Liver (tissue), 9 donors: ENCODE measurements around the gene DUSP16. TPM values are rescaled to one million over a fixed set of nuclear protein-coding genes. Genes with fewer than 3 reads are reported as not detected.
A peak's percentile ranks its signal among the peaks of the same experiment; 100 is the strongest.

Experiments
- DNase-seq: peaks from one replicate; pipeline ENCODE4 v3.0.0-alpha.2; 2017; ENCODE audit warnings: low spot score
- H3K27ac ChIP-seq, 2 donors: one replicate each; pipeline ENCODE4 v1.7.0; 2013; ENCODE audit warnings: inconsistent platforms in 2 of 2, low read length in 2 of 2, control low read depth in 1 of 2, low read depth in 1 of 2, mild to moderate bottlenecking in 1 of 2
- H3K27me3 ChIP-seq, 4 donors: one replicate each; pipeline versions ENCODE4 v1.6.1 to v1.7.0; 2013; ENCODE audit warnings: low read length in 3 of 4, inconsistent platforms in 1 of 4, mild to moderate bottlenecking in 1 of 4, moderate library complexity in 1 of 4; ENCODE audit not compliant: control insufficient read depth in 4 of 4, insufficient read depth in 4 of 4
- H3K36me3 ChIP-seq, 4 donors: one replicate each; pipeline versions ENCODE4 v1.6.1 to v1.7.0; 2013; ENCODE audit warnings: low read length in 3 of 4, mild to moderate bottlenecking in 3 of 4, low read depth in 1 of 4, moderate library complexity in 1 of 4; ENCODE audit not compliant: control insufficient read depth in 4 of 4, insufficient read depth in 3 of 4
- H3K4me1 ChIP-seq, 4 donors: one replicate each; pipeline versions ENCODE4 v1.6.1 to v1.7.0; 2013; ENCODE audit warnings: low read length in 3 of 4, mild to moderate bottlenecking in 3 of 4, moderate library complexity in 1 of 4; ENCODE audit not compliant: control insufficient read depth in 4 of 4, insufficient read depth in 4 of 4
- H3K4me3 ChIP-seq, 3 donors: one replicate each; pipeline versions ENCODE4 v1.6.1 to v1.7.0; 2013; ENCODE audit warnings: low read length in 3 of 3, control low read depth in 1 of 3, low read depth in 1 of 3, mild to moderate bottlenecking in 1 of 3
- H3K9ac ChIP-seq, 2 donors: one replicate each; pipeline ENCODE4 v1.7.0; 2013; ENCODE audit warnings: low read length in 2 of 2, mild to moderate bottlenecking in 2 of 2, moderate library complexity in 2 of 2, control low read depth in 1 of 2, low read depth in 1 of 2
- H3K9me3 ChIP-seq, 4 donors: one replicate each; pipeline versions ENCODE4 v1.6.1 to v1.7.0; 2013; ENCODE audit warnings: low read length in 3 of 4; ENCODE audit not compliant: control insufficient read depth in 4 of 4
- ATF3 ChIP-seq: IDR thresholded peaks from 2 replicates; pipeline ENCODE4 v1.6.1; 2016; ENCODE audit warnings: antibody characterized with exemption
- CTCF ChIP-seq: fragments of 150-350 bp; IDR thresholded peaks from 2 replicates; pipeline ENCODE4 v1.5.1; 2017; ENCODE audit warnings: improper control_type of control experiment, low read depth, low read length; ENCODE audit not compliant: missing input control
- FOXA1 ChIP-seq: IDR thresholded peaks from 2 replicates; pipeline ENCODE4 v1.6.1; 2016; ENCODE audit warnings: antibody characterized with exemption
- FOXA2 ChIP-seq: IDR thresholded peaks from 2 replicates; pipeline ENCODE4 v1.6.1; 2016; ENCODE audit warnings: antibody characterized with exemption
- HNF4A ChIP-seq, 2 donors: conservative IDR thresholded peaks; 2 replicates each; pipeline ENCODE4 v1.6.1; 2016; ENCODE audit warnings: antibody characterized with exemption in 2 of 2, mild to moderate bottlenecking in 2 of 2
- JUND ChIP-seq, 2 donors: IDR thresholded peaks; 2 replicates each; pipeline ENCODE4 v1.6.1; 2016; ENCODE audit warnings: antibody characterized with exemption in 2 of 2
- MAX ChIP-seq: IDR thresholded peaks from 2 replicates; pipeline ENCODE4 v1.6.1; 2016; ENCODE audit warnings: antibody characterized with exemption
- NR2F2 ChIP-seq: IDR thresholded peaks from 2 replicates; pipeline ENCODE4 v1.6.1; 2016; ENCODE audit warnings: antibody characterized with exemption
- RAD21 ChIP-seq, 2 donors: IDR thresholded peaks; 2 replicates each; pipeline ENCODE4 v1.6.1; 2016; ENCODE audit warnings: antibody characterized with exemption in 2 of 2, mild to moderate bottlenecking in 2 of 2
- REST ChIP-seq: IDR thresholded peaks from 2 replicates; pipeline ENCODE4 v1.6.1; 2016; ENCODE audit warnings: antibody characterized with exemption, mild to moderate bottlenecking
- TAF1 ChIP-seq: conservative IDR thresholded peaks from 2 replicates; pipeline ENCODE4 v1.6.1; 2016; ENCODE audit warnings: antibody characterized with exemption, mild to moderate bottlenecking
- YY1 ChIP-seq: IDR thresholded peaks from 2 replicates; pipeline ENCODE4 v1.6.1; 2016; ENCODE audit warnings: antibody characterized with exemption, mild to moderate bottlenecking
- ZBTB33 ChIP-seq: IDR thresholded peaks from 2 replicates; pipeline ENCODE4 v1.6.1; 2016; ENCODE audit warnings: antibody characterized with exemption
- WGBS: extraction: QIAGEN DNeasy Blood & Tissue Kit; methylation state at CpG from one replicate; pipeline ENCODE4 v1.1.7; 2013; 5-methylcytosine and 5-hydroxymethylcytosine counted together
- polyA plus RNA-seq, 2 donors: library from polyadenylated mRNA; stranded (reverse) in 1 of 2; unstranded in 1 of 2; fragments of 200-250 nt in 1 of 2; fragments of >200 nt in 1 of 2; fragmentation: Nextera tagmentation in 1 of 2; extraction: Ambion mirVana in 1 of 2; gene quantifications; one replicate each; pipeline versions ENCODE4 v1.2.1 to v1.2.3, GENCODE V29; 2013 to 2015
- total RNA-seq, 2 donors: library from RNA; depleted of rRNA; stranded (reverse); fragments of >200 nt; gene quantifications; one replicate each; pipeline ENCODE4 v1.2.3, GENCODE V29; 2014
- donor health status: healthy.
- donor health status: healthy.
- donor health status: healthy.
- donor health status: healthy.
- donor health status: healthy.

DUSP16 gene
- total and polyA plus RNA-seq, 4 donors = 7.8 to 56.4 (median 19.1) TPM

GRCh38 chr12:12608557-12608957 lies 45.9 kb upstream of the DUSP16 start:
- H3K4me1 ChIP-seq = peaks cover 2 to 17% (median 10%) of the 10 kb centered on the region in 4 donors
- WGBS = 94% methylated on average over 1 of the region's 1 CpG
- H3K4me3 ChIP-seq = no peak overlapping the region
- no peak for DNase-seq
- H3K9me3 ChIP-seq = no peaks in the 10 kb centered on the region
- no peak overlapping the region for H3K9ac ChIP-seq
- TF ChIP-seq RAD21 (IDR thresholded peaks at IDR 0.05) (peak; percentile 56 to 57), MAX (no peak), JUND (IDR thresholded peaks at IDR 0.05) (no peak), NR2F2 (no peak), HNF4A (conservative IDR thresholded peaks at IDR 0.05) (no peak), YY1 (no peak), ZBTB33 (no peak)
- H3K27ac ChIP-seq = no peak overlapping the region
- no peaks in the 10 kb centered on the region for H3K36me3 ChIP-seq
- no peaks in the 10 kb centered on the region for H3K27me3 ChIP-seq

- TF ChIP-seq TAF1 = no peak
- no peak for DNase-seq
- Histone ChIP-seq H3K9me3 (no peaks in the 10 kb centered on the region), H3K27me3 (no peaks in the 10 kb centered on the region), H3K4me1 (peaks cover 0 to 4% (median 0%) of the 10 kb centered on the region in 4 donors), H3K36me3 (no peaks in the 10 kb centered on the region), H3K4me3 (no peak overlapping the region), H3K9ac (no peak overlapping the region), H3K27ac (no peak overlapping the region)
- 74% methylated on average over 7 of the region's 7 CpGs for WGBS
These were observed 44.3 kb upstream of the DUSP16 start for GRCh38 chr12:12606781-12607589.

- Histone ChIP-seq H3K36me3 (no peaks in the 10 kb centered on the region), H3K4me1 (no peaks in the 10 kb centered on the region), H3K27me3 (no peaks in the 10 kb centered on the region), H3K9ac (no peak overlapping the region), H3K4me3 (no peak overlapping the region), H3K9me3 (no peaks in the 10 kb centered on the region), H3K27ac (no peak overlapping the region)
- DNase-seq = no peak
- 84% methylated on average over 5 of the region's 5 CpGs for WGBS
- TF ChIP-seq FOXA1 = no peak
- TF ChIP-seq MAX = no peak
- TF ChIP-seq CTCF = no peak
- no peak for TF ChIP-seq REST
- no peak for TF ChIP-seq ATF3
- TF ChIP-seq FOXA2 = no peak
These were observed 42.1 kb upstream of the DUSP16 start for GRCh38 chr12:12604740-12605139.
